Hematopoietic multipotent progenitor cell treated with erythropoietin and hydrocortisone succinate and interleukin-3 and kit ligand, for 6 days (in vitro differentiated cells): ENCODE measurements around the gene COG3.
"Not testable (repeated sequence)": the region's sequence is repeated elsewhere in the genome, so short reads cannot be mapped to it uniquely, and the experiment has no call there.

Source experiments
- DNase-seq: peaks from one replicate; pipeline ENCODE4 v3.0.0-alpha.2; 2015

Gene COG3, protein sequence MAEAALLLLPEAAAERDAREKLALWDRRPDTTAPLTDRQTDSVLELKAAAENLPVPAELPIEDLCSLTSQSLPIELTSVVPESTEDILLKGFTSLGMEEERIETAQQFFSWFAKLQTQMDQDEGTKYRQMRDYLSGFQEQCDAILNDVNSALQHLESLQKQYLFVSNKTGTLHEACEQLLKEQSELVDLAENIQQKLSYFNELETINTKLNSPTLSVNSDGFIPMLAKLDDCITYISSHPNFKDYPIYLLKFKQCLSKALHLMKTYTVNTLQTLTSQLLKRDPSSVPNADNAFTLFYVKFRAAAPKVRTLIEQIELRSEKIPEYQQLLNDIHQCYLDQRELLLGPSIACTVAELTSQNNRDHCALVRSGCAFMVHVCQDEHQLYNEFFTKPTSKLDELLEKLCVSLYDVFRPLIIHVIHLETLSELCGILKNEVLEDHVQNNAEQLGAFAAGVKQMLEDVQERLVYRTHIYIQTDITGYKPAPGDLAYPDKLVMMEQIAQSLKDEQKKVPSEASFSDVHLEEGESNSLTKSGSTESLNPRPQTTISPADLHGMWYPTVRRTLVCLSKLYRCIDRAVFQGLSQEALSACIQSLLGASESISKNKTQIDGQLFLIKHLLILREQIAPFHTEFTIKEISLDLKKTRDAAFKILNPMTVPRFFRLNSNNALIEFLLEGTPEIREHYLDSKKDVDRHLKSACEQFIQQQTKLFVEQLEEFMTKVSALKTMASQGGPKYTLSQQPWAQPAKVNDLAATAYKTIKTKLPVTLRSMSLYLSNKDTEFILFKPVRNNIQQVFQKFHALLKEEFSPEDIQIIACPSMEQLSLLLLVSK

DNA sequence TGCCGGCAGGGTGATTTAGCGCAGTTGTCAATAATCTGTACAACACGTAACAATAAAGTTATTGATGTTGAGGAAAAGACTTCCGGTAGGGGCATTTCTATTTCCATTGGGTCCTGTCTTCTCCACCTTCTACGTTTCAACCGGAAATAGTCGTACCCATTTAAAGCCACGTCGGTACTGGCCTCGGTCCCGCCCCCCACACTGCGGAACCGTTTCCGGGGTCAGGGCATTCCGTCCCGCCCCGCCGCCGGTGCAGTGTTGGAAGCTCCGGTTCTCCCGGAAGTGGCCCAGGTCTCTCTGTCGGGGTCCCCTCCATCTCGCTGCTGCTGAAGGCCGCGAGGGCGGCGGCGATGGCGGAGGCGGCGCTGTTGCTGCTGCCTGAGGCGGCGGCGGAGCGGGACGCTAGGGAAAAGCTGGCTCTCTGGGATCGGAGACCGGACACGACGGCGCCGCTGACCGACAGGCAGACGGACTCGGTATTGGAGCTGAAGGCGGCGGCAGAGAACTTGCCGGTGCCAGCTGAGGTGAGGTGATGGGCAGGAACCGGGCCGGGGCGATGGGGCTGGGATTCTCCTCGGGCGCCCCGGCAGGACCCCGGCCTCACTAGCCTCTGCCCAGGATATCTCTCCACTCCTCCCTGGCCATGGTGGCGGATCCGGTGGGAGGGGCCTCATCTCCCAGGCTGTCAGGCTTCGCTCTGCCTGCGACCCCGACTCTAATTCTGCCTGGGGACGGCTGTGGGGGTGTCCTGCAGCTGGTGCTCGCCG, at the start of gene COG3:
TSS of gene COG3 (plus strand) at position 253 of the 767 bp plus-strand sequence. CDS start at position 351, 98 bp downstream.
- DNase-seq, result peak; percentile 99

DNA sequence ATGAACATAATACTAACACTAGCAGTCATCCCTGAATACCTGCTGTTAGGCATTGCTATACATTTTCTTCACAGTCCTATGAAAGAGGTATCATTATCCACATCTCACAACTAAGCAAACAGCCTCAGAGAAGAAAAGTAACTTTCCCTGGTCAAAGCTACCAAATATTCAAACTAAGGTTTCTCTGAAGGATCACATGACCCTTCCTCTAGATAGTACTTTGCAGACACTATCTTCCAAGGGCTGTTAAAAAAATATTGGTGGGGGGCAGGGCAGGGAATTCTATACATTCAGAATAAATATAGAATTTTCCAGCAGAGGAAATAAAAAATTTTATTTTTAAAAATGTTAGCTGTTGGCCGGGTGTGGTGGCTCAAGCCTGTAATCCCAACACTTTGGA, 49.6 kb upstream of the COG3 start:
- no peak for DNase-seq

DNA sequence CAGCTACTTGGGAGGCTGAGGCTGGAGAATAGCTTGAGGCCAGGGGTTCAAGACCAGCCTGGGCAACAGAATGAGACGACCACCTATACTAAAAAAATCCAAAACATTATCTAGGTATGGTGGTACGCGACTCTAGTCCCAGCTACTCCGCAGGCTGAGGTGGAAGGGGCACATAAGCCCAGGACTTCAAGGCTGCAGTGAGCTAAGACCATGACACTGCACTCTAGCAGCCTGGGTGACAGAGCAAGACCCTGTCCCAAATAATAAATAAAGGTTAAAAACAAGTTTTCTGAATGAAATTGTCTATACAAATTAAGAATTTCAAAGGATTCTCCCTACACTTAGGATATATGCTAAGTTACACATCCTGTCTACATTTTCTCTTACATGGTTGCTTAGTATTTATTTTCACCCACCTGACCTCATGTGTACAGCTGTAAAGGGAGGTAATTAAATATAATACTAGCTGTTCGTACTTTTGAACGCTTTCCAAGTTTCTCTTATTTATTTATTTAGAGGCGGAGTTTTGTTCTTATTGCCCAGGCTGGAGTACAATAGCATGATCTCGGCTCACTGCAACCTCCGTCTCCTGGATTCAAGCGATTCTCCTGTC, 48.1 kb upstream of the COG3 start:
- DNase-seq, result no peak

DNA sequence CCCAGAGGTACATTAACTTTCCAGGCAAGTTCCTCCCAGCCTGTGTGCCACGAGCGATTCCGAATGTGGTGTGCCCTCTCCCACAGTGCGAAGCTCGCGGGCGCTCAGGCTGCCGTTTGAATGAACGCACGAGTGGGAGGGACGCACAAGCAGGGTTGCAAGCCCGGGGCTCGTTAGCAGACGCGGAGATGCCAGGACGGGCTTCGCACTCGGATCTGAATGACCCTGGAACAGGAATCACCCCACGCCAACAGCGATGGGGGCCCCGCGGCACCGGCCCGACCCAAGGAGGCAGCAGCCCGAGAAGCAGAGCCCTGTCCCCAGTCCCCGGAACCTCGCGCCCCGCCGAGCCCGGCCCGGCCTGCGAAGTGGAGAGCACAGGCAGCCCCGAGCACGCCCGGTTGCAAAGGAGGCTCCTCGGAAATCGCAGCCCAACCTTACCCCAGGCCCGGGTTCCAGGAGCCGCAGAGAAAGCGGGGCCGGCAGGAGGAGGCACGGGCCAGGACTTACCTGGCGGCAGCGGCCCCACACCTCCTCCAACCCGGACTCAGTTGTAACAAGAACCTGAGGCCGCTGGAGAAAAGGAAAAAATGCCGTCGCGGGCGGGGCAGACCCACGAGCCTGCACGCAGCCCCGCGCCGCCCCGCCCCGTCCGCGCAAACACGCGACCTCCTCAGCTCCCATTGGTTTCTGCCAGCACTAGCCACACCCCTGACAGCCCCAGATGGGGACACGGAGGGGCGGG, 46.8 kb upstream of the COG3 start, which contains the start of gene SLC25A30:
TSS of gene SLC25A30 (minus strand) at position 584 of the 745 bp plus-strand sequence. CDS start 6,948 bp downstream, outside the sequence.
- DNase-seq, result peak; percentile 95

DNA sequence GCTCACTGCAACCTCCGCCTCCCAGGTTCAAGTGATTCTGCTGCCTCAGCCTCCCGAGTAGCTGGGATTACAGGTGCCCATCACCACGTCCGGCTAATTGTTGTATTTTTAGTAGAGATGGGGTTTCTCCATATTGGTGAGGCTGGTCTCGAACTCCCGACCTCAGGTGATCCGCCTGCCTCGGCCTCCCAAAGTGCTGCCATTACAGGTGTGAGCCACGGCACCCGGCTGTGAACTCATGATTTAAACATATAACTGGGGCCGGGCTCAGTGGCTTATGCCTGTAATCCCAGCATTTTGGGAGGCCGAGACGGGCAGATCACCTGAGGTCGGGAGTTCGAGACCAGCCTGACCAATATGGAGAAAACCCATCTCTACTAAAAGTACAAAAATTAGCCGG, 45.4 kb upstream of the COG3 start:
- DNase-seq, result not testable (repeated sequence)

DNA sequence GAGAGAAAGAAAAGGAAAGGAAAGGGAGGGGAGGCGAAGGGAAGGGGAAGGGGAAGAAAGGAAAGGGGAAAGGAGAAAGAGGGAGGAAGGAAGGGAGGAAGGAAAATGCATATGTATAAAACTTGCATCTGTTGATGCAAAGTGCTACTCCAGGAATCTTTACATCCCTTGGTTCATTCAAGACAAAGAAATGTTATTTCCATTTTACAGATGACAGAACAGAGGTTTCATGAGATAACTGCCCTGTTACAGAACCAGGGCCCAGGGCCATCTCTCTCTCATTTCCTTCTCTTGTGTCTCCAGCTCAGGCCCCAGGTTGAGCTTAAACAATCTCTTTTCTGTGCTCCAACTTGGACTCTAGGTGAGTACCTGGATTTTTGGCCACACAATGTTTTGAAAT, 44.8 kb upstream of the COG3 start:
- no peak for DNase-seq

DNA sequence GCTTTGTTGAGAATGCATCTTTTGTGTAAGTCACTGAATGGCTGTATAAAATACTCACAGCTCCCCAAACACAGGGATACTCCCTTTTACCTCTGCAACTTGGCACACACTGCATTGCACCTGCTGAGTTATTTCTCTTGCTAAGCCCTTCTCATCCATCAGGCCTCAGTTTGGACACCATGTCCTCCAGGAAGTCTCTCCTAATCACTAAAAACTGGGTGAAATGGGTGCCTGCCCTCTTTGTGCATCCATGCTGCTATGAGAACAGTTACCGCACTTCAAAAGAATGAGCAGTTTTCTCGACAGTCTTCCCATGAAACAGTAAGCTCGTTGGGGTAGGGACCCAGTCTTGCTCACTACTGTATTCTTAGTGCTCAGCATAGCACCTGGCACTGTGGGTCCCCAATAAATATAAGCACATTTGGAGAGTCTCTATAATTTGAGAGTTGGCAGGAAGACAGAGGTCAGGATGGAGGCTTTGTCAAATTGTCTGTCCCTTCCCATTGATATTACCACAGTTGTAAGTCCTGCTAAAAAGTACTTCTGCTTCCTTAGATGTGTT, 41.9 kb upstream of the COG3 start:
- no peak for DNase-seq

DNA sequence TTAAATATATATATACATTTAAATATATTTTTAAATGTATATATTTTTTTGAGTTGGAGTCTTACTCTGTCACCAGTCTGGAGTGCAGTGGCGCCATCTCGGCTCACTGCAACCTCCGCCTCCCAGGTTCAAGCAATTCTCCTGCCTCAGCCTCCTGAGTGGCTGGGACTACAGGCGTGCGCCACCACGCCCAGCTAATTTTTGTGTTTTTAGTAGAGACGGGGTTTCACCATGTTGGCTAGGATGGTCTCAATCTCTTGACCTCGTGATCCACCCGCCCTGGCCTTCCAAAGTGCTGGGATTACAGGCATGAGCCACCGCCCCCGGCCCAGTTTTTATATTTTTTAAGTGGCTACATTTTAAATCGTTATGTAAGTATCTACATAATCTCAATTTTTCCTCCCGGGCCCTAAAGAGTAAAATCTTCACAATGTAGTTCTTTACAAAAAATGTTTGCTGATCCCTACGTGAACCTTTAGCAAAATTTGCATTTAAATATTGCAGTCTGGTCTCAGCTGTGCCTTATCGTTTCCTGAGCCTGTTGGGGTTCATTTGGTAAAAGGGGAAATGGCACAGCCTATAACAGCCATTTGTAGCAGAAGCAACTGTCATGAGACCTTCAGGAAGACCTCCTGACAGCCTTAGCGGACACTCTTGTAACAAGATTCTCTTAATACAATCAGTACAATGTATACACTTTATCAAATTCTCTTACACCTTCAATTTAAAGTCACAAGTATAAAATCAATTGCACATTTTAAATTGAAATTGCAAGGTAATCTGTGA, 38.5 kb upstream of the COG3 start:
- peak; percentile 63 for DNase-seq

DNA sequence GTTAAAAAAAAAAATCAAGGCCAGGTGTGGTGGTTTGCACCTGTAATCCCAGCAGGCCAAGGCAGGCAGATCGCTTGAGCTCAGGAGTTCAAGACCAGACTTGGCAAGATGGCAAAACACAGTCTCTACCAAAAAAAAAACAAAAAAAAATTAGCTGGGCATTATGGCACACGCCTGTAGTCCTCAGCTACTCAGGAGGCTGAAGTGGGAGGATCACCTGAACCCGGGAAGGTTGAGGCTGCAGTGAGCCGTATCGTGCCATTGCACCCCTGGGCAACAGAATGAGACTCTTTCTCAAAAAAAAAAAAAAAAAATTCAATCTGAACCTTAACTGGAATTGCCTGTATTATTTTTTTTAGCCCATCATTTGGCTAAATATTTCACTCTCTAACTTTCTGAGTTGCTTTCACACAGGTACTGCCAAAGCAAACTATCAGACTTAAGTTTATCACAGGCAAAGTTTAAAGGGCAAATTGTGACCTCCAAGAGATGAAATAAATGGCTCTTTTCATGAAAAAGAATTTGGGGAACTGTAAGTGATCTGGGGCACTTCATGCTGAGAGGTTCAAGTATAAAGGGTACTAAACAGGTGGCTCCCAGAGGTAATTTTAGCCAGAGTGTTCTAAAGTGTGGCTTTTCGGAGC, 31.9 kb upstream of the COG3 start:
- no peak for DNase-seq

DNA sequence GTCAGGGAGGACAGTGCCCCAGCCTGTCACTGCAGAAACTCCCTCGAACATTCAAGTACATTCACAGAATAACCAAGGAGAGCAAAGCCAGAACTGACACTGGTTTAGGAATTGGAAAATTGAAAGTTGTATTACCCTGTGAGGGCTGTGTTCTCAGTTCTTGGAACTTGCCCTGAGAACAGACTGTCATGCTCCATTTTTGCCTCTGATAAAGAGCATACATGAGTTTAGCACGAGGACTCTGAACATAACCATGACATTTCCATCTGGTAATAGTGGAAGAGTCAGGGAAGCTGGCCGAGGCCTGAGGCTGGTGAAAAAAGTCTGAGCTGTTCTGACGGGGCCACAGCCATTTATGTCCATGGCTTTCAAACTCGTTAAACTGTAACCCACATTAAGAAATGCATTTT, 31.4 kb upstream of the COG3 start:
- no peak for DNase-seq

DNA sequence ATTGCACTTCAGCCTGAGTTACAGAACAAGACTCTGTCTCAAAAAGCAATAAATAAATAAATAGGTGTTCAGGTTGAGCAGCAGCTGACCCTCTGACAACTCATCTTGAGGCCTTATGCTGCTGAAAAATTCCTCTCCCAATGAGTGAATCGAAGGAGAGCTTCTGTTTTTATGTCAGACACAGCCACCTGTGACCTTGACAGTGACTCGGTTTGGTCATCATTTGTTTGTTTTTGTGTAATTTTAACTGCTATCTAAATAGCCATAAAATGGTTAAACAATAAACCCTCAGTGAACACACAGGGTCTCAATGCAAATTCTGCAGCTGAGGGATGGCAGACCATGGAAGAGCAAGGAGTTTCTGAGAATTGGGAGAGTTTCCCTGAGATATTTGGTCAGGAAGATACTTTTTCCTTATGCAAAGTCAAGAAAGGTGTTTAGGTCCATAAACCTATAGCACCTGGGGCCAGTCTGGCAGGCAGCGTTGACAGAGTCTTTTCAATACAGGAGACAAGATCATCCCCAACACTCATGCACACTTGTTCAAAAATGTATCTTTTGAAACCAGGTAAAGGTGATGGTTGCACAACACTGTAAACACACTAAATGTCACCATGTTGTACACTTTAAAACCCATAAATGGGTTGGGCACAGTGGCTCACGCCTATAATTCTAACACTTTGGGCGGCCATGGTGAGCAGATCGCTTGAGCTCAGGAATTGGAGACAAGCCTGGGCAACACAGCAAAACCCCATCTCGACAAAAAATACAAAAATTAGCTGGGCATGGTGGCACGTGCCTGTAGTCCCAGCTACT, 30.0 kb upstream of the COG3 start:
- DNase-seq, result no peak

DNA sequence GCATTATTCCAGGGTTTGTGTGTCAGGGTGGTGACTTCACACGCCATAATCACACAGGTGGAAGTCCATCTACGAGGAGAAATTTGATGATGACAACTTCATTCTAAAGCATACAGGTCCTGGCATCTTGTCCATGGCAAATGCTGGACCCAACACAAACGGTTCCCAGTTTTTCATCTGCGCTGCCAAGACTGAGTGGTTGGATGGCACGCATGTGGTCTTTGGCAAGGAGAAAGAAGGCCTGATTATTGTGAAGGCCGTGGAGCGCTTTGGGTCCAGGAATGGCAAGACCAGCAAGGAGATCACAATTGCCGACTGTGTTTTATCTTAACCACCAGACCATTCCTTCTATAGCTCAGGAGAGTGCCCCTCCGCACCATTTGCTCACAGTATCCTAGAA, 28.4 kb upstream of the COG3 start:
- DNase-seq, result no peak

DNA sequence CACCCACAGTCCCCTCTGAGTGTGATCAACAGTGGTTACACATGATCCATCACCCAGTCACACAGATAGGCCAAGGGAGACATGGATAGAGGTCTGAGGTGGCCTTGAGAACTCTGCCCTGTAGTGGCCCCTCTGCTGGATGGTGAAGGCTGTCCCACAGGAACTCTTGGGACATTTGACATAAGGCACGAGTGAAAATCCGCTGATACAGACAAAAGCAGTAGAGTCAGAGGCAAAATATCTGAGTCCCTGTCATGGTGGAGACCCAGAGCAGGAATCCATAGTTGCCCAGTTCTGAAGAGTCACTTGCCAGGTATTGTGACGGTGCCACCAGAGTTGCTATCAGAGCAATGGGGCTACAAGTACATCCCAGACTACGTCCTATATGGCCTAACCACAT, 27.8 kb upstream of the COG3 start:
- DNase-seq, result no peak

DNA sequence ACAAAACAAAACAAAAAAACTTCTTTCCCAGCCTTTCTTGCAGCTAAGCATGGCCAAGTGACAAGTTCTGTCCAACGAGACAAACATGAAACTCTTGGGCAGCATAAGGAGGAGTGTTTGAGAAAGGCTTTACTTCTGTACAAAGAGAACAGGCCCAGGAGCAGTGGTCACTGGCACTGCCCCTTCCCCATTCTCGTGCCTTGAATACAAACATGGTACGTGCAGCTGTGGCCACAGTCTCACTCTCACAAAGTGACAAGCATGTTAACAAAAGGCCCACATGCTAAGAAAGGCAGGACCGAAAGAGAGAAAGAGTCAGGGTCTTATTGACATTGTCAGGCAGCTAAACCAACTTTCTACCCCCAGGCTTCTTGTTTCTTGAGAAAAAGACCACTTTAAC, 26.8 kb upstream of the COG3 start:
- no peak for DNase-seq

DNA sequence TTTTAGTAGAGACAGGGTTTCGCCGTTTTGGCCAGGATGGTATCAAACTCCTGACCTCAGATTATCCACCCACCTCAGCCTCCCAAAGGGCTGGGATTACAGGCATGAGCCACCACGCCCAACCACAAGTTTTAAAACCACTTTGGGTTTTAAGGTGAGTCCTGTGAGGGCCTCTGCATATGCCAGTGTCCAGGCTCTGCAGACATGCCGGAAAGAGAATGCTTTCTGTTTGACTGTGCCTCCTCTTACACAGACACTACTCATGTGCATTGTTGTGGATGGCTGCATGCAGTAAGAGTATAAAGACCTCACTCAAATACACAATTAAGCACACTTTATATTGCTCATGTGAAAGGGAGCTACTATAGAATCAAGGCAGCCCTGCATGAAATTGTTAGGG, 25.7 kb upstream of the COG3 start:
- DNase-seq, result no peak

DNA sequence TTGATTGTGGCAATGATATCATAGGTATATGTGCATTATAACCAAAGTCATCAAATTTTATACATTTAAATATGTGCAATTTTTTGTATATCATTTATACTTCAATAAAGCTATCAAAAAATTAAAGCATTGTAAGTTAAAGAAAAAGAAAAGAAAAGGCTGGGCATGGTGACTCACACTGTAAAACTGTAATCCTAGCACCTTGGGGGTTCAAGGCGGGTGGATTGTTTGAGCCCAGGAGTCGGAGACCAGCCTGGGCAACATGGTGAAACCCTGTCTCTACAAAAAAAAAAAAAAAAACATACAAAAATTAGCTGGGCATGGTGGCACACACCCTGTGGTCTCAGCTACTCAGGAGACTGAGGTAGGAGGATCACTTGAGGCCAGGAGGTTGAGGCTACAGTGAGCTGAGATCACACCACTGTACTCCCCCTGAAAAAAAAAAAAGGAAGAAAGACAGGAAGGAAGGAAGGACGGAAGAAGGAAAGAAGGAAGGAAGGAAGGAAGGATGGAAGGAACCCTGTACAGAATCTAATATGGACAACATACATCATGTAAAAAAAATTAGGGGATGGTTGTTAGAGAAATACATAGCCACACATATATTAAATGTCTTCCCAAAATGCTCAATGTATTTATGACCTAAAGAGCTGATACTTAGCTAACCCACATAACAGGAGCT, 24.8 kb upstream of the COG3 start:
- no peak for DNase-seq

DNA sequence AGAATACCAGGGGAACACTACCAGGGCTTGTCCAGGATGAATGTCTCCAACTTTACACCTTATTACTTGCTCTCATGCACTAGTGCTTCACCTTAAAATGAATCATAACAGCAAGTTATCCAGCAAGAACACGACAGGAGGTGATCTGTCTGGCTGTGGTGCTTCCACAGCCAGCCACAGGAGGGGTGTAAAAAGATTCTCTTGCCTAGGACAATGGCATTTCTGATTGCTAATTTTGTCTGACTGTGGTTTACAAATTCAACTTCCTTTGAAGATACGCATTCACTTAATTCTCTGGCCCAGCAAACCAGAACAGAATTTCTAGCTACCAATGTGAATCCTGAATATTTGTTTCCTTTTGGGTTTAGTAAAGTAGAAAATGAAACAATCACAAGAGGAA, 23.1 kb upstream of the COG3 start:
- DNase-seq, result peak; percentile 35

DNA sequence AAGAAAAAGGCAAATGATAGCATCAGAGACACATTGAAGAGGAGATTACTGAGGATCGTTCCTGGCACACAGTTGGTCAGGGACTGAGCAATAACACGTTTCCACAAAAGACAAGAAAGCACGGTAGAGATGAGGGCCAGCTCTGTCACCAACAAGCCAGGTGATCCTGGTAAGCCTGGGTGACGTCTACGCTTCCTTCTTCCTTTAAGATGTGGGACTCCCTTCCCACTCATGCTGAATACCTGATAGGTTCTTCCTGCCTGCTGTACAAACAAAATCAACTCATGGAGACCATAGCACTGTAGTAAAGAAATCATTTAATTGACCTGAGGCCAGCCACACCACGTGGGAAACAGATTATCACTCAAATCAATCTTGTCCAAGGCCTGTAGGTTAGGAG, 19.7 kb upstream of the COG3 start:
- DNase-seq, result no peak

DNA sequence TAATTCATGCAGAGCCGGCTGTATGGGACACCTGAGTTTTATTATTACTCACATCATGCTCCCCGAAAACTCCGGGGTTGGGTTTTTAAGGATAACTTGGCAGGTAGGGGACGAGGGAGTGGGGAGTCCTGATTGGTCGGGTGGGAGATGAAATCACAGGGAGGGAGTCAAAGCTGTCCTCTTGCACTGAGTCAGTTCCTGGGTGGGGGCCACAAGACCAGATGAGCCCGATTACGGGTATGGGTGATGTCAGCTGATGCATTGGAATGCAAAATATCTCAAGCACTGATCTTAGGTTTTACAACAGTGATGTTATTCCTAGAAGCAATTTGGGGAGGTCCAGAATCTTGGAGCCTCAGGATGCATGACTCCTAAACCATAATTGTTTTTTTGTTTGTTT, 18.6 kb upstream of the COG3 start:
- no peak for DNase-seq
